ENCODE results near the gene LRCH1. TPM values are rescaled to one million over a fixed set of nuclear protein-coding genes. Genes with fewer than 3 reads are reported as not detected.

LRCH1 gene
- total and polyA plus RNA-seq, 10 of the 15 experiments (the other 5 are each of a cell fraction or from before 2014, with no cell fraction given) = 5.3 to 48.9 (median 14.4) TPM

GRCh38 chr13:46521921-46522747 is 30.8 kb upstream of the LRCH1 start (continued):
- no peak for TF ChIP-seq NKRF (conservative IDR thresholded peaks at IDR 0.05)
- no peak for TF ChIP-seq TCF3 (IDR thresholded peaks at IDR 0.05; ENCODE audit: borderline replicate concordance, insufficient read depth, low read depth, low read length)
- no peak for TF ChIP-seq HDGF (IDR thresholded peaks at IDR 0.05)
- TF ChIP-seq MTA2 (IDR thresholded peaks at IDR 0.05; ENCODE audit: low read depth) = no peak
- TF ChIP-seq RB1 (IDR thresholded peaks at IDR 0.05; ENCODE audit: borderline replicate concordance) = no peak

- ChIA-PET SMC1A (ENCODE audit: uncharacterized antibody, unreplicated experiment) (interaction anchor here (1.0 to 1.6 kb wide), 2 partner anchors 21 to 152 kb away, joined by 3 to 4 read pairs; no protein-coding TSS in a partner anchor), POLR2A (no interaction called here), CTCF (interaction anchor here (0.7 to 1.2 kb wide), 2 partner anchors 27 to 198 kb away, joined by 3 read pairs; no protein-coding TSS in a partner anchor), RAD21 (ENCODE audit: unreplicated experiment) (no interaction called here)
- Histone ChIP-seq H3K4me3 (no peak overlapping the region), H4K20me1 (ENCODE audit: control insufficient read depth, insufficient read depth) (no peaks in the 10 kb centered on the region), H3K27ac (ENCODE audit: control insufficient read depth, insufficient read depth) (no peak overlapping the region), H3K9ac (ENCODE audit: control insufficient read depth, insufficient read depth, low read length) (no peak overlapping the region), H3K36me3 (ENCODE audit: control insufficient read depth in 2 of 2, insufficient read depth in 2 of 2, low read length in 1 of 2) (no peaks in the 10 kb centered on the region), H3K27me3 (replicated peaks in 1 of 2; ENCODE audit: control insufficient read depth in 2 of 2, insufficient read depth in 2 of 2, low read length in 1 of 2) (no peaks in the 10 kb centered on the region; a peak in 1 of 4 replicates), H2AFZ (ENCODE audit: control insufficient read depth, low read depth, low read length) (no peak overlapping the region), H3K4me1 (ENCODE audit: control insufficient read depth, insufficient read depth, low read length) (no peaks in the 10 kb centered on the region; the same call in 1 of the 2 replicates), H3K79me2 (ENCODE audit: control insufficient read depth, insufficient read depth, low read length) (no peaks in the 10 kb centered on the region), H3K4me2 (ENCODE audit: control insufficient read depth, insufficient read depth) (no peak overlapping the region), H3K9me3 (replicated peaks; ENCODE audit: control insufficient read depth, insufficient read depth, low read length) (no peaks in the 10 kb centered on the region; the same call in 2 of the 3 replicates)
- no peak for ATAC-seq
- intact Hi-C loops (cut with micrococcal nuclease; ENCODE audit: unreplicated experiment) = no loop called here
- no peak for DNase-seq (ENCODE audit: low read depth, low spot score)
- in situ Hi-C loops (cut with MboI) = no loop called here
- BruUV-seq (replicated peaks) = no TSS peak
- no peak for FAIRE-seq
- no peak for TF ChIP-seq CREB1 (IDR thresholded peaks at IDR 0.05; ENCODE audit: low read depth)
- TF ChIP-seq STAT1 (conservative IDR thresholded peaks at IDR 0.05) = no peak
- no peak for TF ChIP-seq BMI1 (IDR thresholded peaks at IDR 0.05; ENCODE audit: borderline replicate concordance)
- no peak for TF ChIP-seq RAD21 (IDR thresholded peaks at IDR 0.05; ENCODE audit: insufficient read depth, low read depth, low read length)
- TF ChIP-seq ZNF274 (IDR thresholded peaks at IDR 0.05; ENCODE audit: insufficient read depth, insufficient read length) = no peak
- TF ChIP-seq ATF3 (IDR thresholded peaks at IDR 0.05; ENCODE audit: borderline replicate concordance, extremely low read depth, low read depth, low read length) = no peak
- TF ChIP-seq ETV6 (conservative IDR thresholded peaks at IDR 0.05 in 1 of 2, IDR thresholded peaks at IDR 0.05 in 1 of 2; ENCODE audit: borderline replicate concordance in 1 of 2, low read depth in 1 of 2) = no peak
- TF ChIP-seq SUZ12 (IDR thresholded peaks at IDR 0.05; ENCODE audit: unreplicated experiment) = no peak
- no peak for TF ChIP-seq NBN (IDR thresholded peaks at IDR 0.05)
- no peak for TF ChIP-seq BRCA1 (IDR thresholded peaks at IDR 0.05; ENCODE audit: low read depth, low read length)
- no peak for TF ChIP-seq SMAD1 (IDR thresholded peaks at IDR 0.05; ENCODE audit: low read depth, partially characterized antibody)
- no peak for TF ChIP-seq HDAC2 (IDR thresholded peaks at IDR 0.05)
- TF ChIP-seq BCL3 (IDR thresholded peaks at IDR 0.05; ENCODE audit: borderline replicate concordance, insufficient read depth, low read depth, low read length, poor library complexity, severe bottlenecking) = no peak
- TF ChIP-seq PAX5 (IDR thresholded peaks at IDR 0.05; ENCODE audit: borderline replicate concordance, low read depth, low read length) = no peak
These were observed 30.3 kb upstream of the LRCH1 start for GRCh38 chr13:46522748-46523030.

Data from GM12878 (cell line).